WTC11 (cell line): ENCODE measurements around the gene RGS6.

ENCODE experiments used
- ATF1 ChIP-seq: sonication (generic); formaldehyde crosslinking; IDR thresholded peaks from 2 replicates; pipeline ENCODE4 v1.8.1; 2023; ENCODE audit warnings: mild to moderate bottlenecking, moderate library complexity, missing genetic modification reagents
- CREB1 ChIP-seq: sonication (generic); formaldehyde crosslinking; IDR thresholded peaks from 2 replicates; pipeline ENCODE4 v1.8.0; 2023; ENCODE audit warnings: mild to moderate bottlenecking, missing genetic modification reagents
- CTCF ChIP-seq: fragments of 200-600 bp; IDR thresholded peaks from 2 replicates; pipeline ENCODE4 v1.8.0; 2022; ENCODE audit warnings: antibody characterized with exemption
- NFYB ChIP-seq: sonication (generic); formaldehyde crosslinking; conservative IDR thresholded peaks from 2 replicates; pipeline ENCODE4 v1.8.0; 2022; ENCODE audit warnings: low read depth, missing genetic modification reagents

GRCh38 chr14:72301352-72301751 is 369.1 kb downstream of the RGS6 start:
- TF ChIP-seq CTCF (no peak), NFYB (CRISPR knock-in tag) (no peak), CREB1 (CRISPR knock-in tag) (no peak), ATF1 (CRISPR knock-in tag) (no peak)
